Neural cell (in vitro differentiated cells): ENCODE data around the gene MYF5. TPM values are rescaled to one million over a fixed set of nuclear protein-coding genes. Genes with fewer than 3 reads are reported as not detected.

Experiments
- H2AFZ ChIP-seq: fragments of 200-600, 300-800 bp; sonication (generic), shearing (Covaris generic); 2 replicates; pipeline ENCODE4 v1.6.0; 2014; ENCODE audit warnings: low read depth, mild to moderate bottlenecking, antibody characterized with exemption, low read length, moderate library complexity
- H3F3A ChIP-seq: fragments of 200-600 bp; shearing (Covaris generic); 2 replicates; pipeline ENCODE4 v1.6.1; 2016; ENCODE audit warnings: mild to moderate bottlenecking, moderate library complexity, mixed read lengths, antibody characterized with exemption, low read length; ENCODE audit not compliant: insufficient read depth, poor library complexity, severe bottlenecking
- H3K27ac ChIP-seq: fragments of 200-600, 300-800 bp; sonication (generic), shearing (Covaris generic); 2 replicates; pipeline ENCODE4 v1.5.1; 2014; ENCODE audit warnings: mild to moderate bottlenecking, low read length, moderate library complexity
- H3K27me3 ChIP-seq: fragments of 300-800, 200-600 bp; sonication (generic), shearing (Covaris generic); 2 replicates; pipeline ENCODE4 v1.6.0; 2014; ENCODE audit warnings: mild to moderate bottlenecking, low read depth, low read length, moderate library complexity; ENCODE audit not compliant: insufficient read depth
- H3K36me3 ChIP-seq: fragments of 300-800, 200-600 bp; sonication (generic), shearing (Covaris generic); 2 replicates; pipeline ENCODE4 v1.5.1; 2014; ENCODE audit warnings: mild to moderate bottlenecking, antibody characterized with exemption, low read length, moderate library complexity; ENCODE audit not compliant: insufficient read depth
- H3K4me2 ChIP-seq: fragments of 300-800, 200-600 bp; sonication (generic), shearing (Covaris generic); 2 replicates; pipeline ENCODE4 v1.6.0; 2014; ENCODE audit warnings: mild to moderate bottlenecking, low read length
- H3K4me3 ChIP-seq: fragments of 300-800, 200-600 bp; sonication (generic), shearing (Covaris generic); 2 replicates; pipeline ENCODE4 v1.5.1; 2014; ENCODE audit warnings: mild to moderate bottlenecking, low read length, moderate library complexity
- H3K79me2 ChIP-seq: fragments of 200-600 bp; shearing (Covaris generic); replicated peaks from 2 replicates; pipeline ENCODE4 v1.6.0; 2014; ENCODE audit warnings: mild to moderate bottlenecking, low read length, moderate library complexity; ENCODE audit not compliant: insufficient read depth
- H3K9ac ChIP-seq: fragments of 300-800, 200-600 bp; sonication (generic), shearing (Covaris generic); 2 replicates; pipeline ENCODE4 v1.6.1; 2016; ENCODE audit warnings: mild to moderate bottlenecking, low read length, mixed read lengths
- H3K9me2 ChIP-seq: fragments of 200-600 bp; shearing (Covaris generic); 2 replicates; pipeline ENCODE4 v1.6.1; 2016; ENCODE audit warnings: mild to moderate bottlenecking, low read length, mixed read lengths; ENCODE audit not compliant: insufficient read depth
- H3K9me3 ChIP-seq: fragments of 200-600, 300-800 bp; sonication (generic), shearing (Covaris generic); 2 replicates; pipeline ENCODE4 v1.6.1; 2016; ENCODE audit warnings: mild to moderate bottlenecking, mixed run types, low read length, moderate library complexity, mixed read lengths
- H4K20me1 ChIP-seq: fragments of 200-600 bp; shearing (Covaris generic); 2 replicates; pipeline ENCODE4 v1.6.1; 2016; ENCODE audit warnings: mild to moderate bottlenecking, mixed run types; ENCODE audit not compliant: insufficient read depth
- CTCF ChIP-seq: fragments of 450-650 bp; IDR thresholded peaks from 2 replicates; pipeline ENCODE4 v1.5.1; 2014; ENCODE audit warnings: antibody characterized with exemption, mild to moderate bottlenecking, moderate library complexity; ENCODE audit not compliant: poor library complexity, severe bottlenecking
- EP300 ChIP-seq: fragments of 450-650 bp; conservative IDR thresholded peaks from 2 replicates; pipeline ENCODE4 v1.6.1; 2014; ENCODE audit warnings: antibody characterized with exemption, mild to moderate bottlenecking, moderate library complexity; ENCODE audit not compliant: poor library complexity, severe bottlenecking
- EZH2 ChIP-seq: fragments of 200-600, 300-800 bp; shearing (Covaris generic), sonication (generic); IDR thresholded peaks from 2 replicates; pipeline ENCODE4 v1.6.1; 2014; ENCODE audit warnings: antibody characterized with exemption, low read length, borderline replicate concordance, mild to moderate bottlenecking; ENCODE audit not compliant: insufficient read depth, poor library complexity, severe bottlenecking
- MXI1 ChIP-seq: fragments of 450-650 bp; conservative IDR thresholded peaks from 2 replicates; pipeline ENCODE4 v1.6.1; 2014; ENCODE audit warnings: antibody characterized with exemption, mild to moderate bottlenecking; ENCODE audit not compliant: poor library complexity, severe bottlenecking
- POLR2AphosphoS5 ChIP-seq: IDR thresholded peaks from 2 replicates; pipeline ENCODE4 v1.6.1; 2012
- RAD21 ChIP-seq: fragments of 450-650 bp; conservative IDR thresholded peaks from 2 replicates; pipeline ENCODE4 v1.6.1; 2014; ENCODE audit warnings: antibody characterized with exemption, mild to moderate bottlenecking, moderate library complexity
- REST ChIP-seq: IDR thresholded peaks from 2 replicates; pipeline ENCODE4 v1.6.1; 2012; ENCODE audit warnings: borderline replicate concordance
- SMC3 ChIP-seq: fragments of 450-650 bp; conservative IDR thresholded peaks from 2 replicates; pipeline ENCODE4 v1.6.1; 2014; ENCODE audit warnings: antibody characterized with exemption, mild to moderate bottlenecking, moderate library complexity; ENCODE audit not compliant: poor library complexity
- TAF1 ChIP-seq: IDR thresholded peaks from 2 replicates; pipeline ENCODE4 v1.6.1; 2012; ENCODE audit warnings: low read depth
- polyA plus RNA-seq: library from polyadenylated mRNA; depleted of rRNA; stranded (reverse); fragments of >200 nt; gene quantifications from 2 replicates; pipeline ENCODE4 v1.2.3, GENCODE V29; 2014

MYF5 gene
- polyA plus RNA-seq, 1 donor from 2014 or later, result not detected

- Histone ChIP-seq H3K27me3 (peaks cover 32% of the 10 kb centered on the region), H4K20me1 (no peaks in the 10 kb centered on the region)
Measured at GRCh38 chr12:80713419-80713818, 3.3 kb upstream of the MYF5 start.

DNA sequence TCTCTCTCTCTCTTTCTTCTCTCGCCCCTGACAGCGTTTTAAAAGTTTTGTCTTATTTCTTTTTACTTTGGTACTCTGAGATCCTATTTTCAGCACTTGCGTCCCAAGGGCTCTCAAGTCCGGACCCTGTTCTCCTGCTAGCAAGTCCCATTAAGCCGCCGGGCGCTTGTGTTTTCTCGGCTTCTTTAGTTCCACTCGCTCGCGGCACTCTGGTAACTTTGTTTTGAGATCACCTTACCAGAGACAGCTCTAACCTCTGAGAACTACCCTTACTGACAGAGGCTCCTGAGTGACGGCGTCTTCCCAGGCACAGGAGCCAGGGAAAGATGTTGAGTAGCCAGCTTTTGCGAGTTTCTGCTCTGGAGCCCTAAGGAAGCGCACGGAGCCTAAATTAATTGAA is 2.7 kb upstream of the MYF5 start:
- Histone ChIP-seq H3K27me3 (peaks cover 26% of the 10 kb centered on the region), H3K4me3 (no peak overlapping the region), H3K9me3 (no peaks in the 10 kb centered on the region), H2AFZ (no peak overlapping the region), H3K36me3 (no peaks in the 10 kb centered on the region), H3K4me2 (no peak overlapping the region), H3K9ac (no peak overlapping the region), H3K27ac (no peak overlapping the region), H3K9me2 (no peaks in the 10 kb centered on the region), H3K79me2 (no peaks in the 10 kb centered on the region), H4K20me1 (no peaks in the 10 kb centered on the region), H3F3A (no peaks in the 10 kb centered on the region)
- no peak for TF ChIP-seq TAF1
- no peak for TF ChIP-seq REST
- TF ChIP-seq EZH2, result no peak
- TF ChIP-seq SMC3, result no peak
- TF ChIP-seq CTCF, result no peak
- TF ChIP-seq RAD21, result no peak

More at GRCh38 chr12:80713419-80713818, 3.3 kb upstream of the MYF5 start:
- Histone ChIP-seq H3K4me3 (no peak overlapping the region), H2AFZ (no peak overlapping the region), H3K9me3 (no peaks in the 10 kb centered on the region), H3K79me2 (no peaks in the 10 kb centered on the region), H3K9me2 (no peaks in the 10 kb centered on the region), H3K27ac (no peak overlapping the region), H3K4me2 (no peak overlapping the region), H3F3A (no peaks in the 10 kb centered on the region), H3K36me3 (no peaks in the 10 kb centered on the region), H3K9ac (no peak overlapping the region)
- TF ChIP-seq TAF1, result no peak
- TF ChIP-seq REST, result no peak
- no peak for TF ChIP-seq EZH2
- TF ChIP-seq RAD21, result no peak
- no peak for TF ChIP-seq MXI1
- TF ChIP-seq POLR2AphosphoS5, result no peak
- TF ChIP-seq SMC3, result no peak
- no peak for TF ChIP-seq CTCF
- no peak for TF ChIP-seq EP300
